Glutamatergic neuron (in vitro differentiated cells): ENCODE measurements around the gene PPIF. TPM values are rescaled to one million over a fixed set of nuclear protein-coding genes. Genes with fewer than 3 reads are reported as not detected.
A peak's percentile ranks its signal among the peaks of the same experiment; 100 is the strongest.

ENCODE experiments used
- DNase-seq: peaks from one replicate; pipeline ENCODE4 v3.0.0; 2022
- H3K27ac Mint-ChIP-seq: one replicate; pipeline ENCODE4 v1.8.0; 2020; ENCODE audit warnings: mild to moderate bottlenecking, mixed read lengths, inconsistent platforms; ENCODE audit not compliant: unreplicated experiment
- H3K27me3 Mint-ChIP-seq: one replicate; pipeline ENCODE4 v1.8.0; 2020; ENCODE audit warnings: mild to moderate bottlenecking, moderate library complexity, mixed read lengths, inconsistent platforms; ENCODE audit not compliant: unreplicated experiment
- H3K36me3 Mint-ChIP-seq: one replicate; pipeline ENCODE4 v1.8.0; 2020; ENCODE audit warnings: mild to moderate bottlenecking, mixed read lengths, inconsistent platforms; ENCODE audit not compliant: unreplicated experiment
- H3K4me1 Mint-ChIP-seq: one replicate; pipeline ENCODE4 v1.8.0; 2020; ENCODE audit warnings: mild to moderate bottlenecking, low read depth, mixed read lengths, inconsistent platforms; ENCODE audit not compliant: unreplicated experiment
- H3K4me3 Mint-ChIP-seq: one replicate; pipeline ENCODE4 v1.8.0; 2020; ENCODE audit warnings: mild to moderate bottlenecking, mixed read lengths, inconsistent platforms; ENCODE audit not compliant: unreplicated experiment
- H3K9me3 Mint-ChIP-seq: one replicate; pipeline ENCODE4 v1.8.0; 2020; ENCODE audit warnings: mild to moderate bottlenecking, moderate library complexity, mixed read lengths, inconsistent platforms; ENCODE audit not compliant: unreplicated experiment
- total RNA-seq: library from RNA; stranded (reverse); fragmentation: NEBNext Ultra II Directional; extraction: Animal tissue kit (Norgen Biotek cat#: 25700); gene quantifications from one replicate; pipeline ENCODE4 v1.2.1, GENCODE V29; 2021; ENCODE audit not compliant: unreplicated experiment
- TF ChIP-seq, protein P1 (sequence below): fragments of 200-600 bp; sonication (generic); IDR thresholded peaks from one replicate; pipeline ENCODE4 v1.5.0; 2021; ENCODE audit not compliant: partially characterized antibody, unreplicated experiment

Gene PPIF
- total RNA-seq, 1 donor from 2014 or later = 24.2 TPM

DNA sequence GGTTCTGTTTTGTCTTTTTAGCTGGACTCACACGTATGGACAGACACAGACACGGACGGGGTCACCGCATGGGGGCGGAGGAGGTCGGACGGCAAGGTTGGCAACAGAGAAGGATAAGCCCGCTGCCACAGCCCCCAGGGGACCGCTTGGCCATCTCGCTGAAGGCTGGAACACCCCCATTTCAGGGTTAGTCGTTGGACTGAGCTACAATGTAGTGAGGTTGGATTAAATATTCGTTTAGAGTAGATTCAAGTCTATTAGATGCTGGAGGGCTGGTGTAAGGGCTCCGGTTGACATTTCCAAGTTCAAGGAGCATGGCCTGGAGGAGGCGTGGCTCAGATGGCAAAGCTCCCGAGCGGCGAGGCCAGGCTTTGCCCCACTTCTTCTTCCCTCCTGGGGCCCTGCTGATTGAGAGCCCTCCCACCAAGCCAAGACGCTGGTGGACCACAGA is 35.2 kb downstream of the PPIF start:
- TF ChIP-seq, protein P1, sequence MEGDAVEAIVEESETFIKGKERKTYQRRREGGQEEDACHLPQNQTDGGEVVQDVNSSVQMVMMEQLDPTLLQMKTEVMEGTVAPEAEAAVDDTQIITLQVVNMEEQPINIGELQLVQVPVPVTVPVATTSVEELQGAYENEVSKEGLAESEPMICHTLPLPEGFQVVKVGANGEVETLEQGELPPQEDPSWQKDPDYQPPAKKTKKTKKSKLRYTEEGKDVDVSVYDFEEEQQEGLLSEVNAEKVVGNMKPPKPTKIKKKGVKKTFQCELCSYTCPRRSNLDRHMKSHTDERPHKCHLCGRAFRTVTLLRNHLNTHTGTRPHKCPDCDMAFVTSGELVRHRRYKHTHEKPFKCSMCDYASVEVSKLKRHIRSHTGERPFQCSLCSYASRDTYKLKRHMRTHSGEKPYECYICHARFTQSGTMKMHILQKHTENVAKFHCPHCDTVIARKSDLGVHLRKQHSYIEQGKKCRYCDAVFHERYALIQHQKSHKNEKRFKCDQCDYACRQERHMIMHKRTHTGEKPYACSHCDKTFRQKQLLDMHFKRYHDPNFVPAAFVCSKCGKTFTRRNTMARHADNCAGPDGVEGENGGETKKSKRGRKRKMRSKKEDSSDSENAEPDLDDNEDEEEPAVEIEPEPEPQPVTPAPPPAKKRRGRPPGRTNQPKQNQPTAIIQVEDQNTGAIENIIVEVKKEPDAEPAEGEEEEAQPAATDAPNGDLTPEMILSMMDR = no peak
- Mint-ChIP-seq H3K27me3 (peaks cover 2% of the 10 kb centered on the region), H3K4me3 (no peak overlapping the region), H3K9me3 (no peaks in the 10 kb centered on the region), H3K36me3 (no peaks in the 10 kb centered on the region), H3K4me1 (peaks cover 5% of the 10 kb centered on the region), H3K27ac (no peak overlapping the region)
- no peak for DNase-seq

DNA sequence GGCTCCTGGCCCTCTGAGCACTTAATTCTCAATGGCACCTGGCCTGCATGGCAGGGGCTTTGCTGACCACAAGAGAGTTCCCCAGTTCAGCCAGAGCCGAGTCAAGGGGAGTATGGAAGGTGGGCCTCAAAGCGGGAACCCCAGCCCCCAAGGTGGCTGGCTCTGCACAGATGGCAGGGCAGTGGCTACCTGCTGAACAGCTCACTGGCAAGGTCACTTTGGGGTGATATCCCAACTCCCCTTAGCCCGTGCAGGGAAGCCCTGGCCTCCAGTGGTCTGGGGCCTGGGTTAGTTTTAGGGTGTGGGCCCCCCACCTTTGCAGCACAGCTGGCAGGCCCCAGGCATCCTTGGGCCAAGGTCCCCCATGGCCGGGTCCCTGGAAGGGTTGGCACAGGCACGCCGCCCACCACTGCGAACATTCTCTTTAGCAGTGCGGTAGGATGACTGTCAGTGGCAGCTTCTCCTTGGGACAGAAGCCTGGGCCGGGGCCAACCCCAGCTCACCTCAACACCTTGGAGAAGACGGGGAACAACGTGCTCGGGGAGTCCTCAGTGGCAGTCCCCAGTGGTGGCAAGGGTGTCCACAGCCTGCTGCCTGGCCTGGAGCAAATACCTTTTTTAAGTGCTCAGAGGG is 36.8 kb downstream of the PPIF start:
- TF ChIP-seq, protein P1 = no peak
- no peak overlapping the region for H3K4me3 Mint-ChIP-seq
- no peaks in the 10 kb centered on the region for H3K36me3 Mint-ChIP-seq
- peaks cover 2% of the 10 kb centered on the region for H3K27me3 Mint-ChIP-seq
- no peak for DNase-seq
- H3K4me1 Mint-ChIP-seq = peaks cover 5% of the 10 kb centered on the region
- H3K27ac Mint-ChIP-seq = no peak overlapping the region
- no peaks in the 10 kb centered on the region for H3K9me3 Mint-ChIP-seq

DNA sequence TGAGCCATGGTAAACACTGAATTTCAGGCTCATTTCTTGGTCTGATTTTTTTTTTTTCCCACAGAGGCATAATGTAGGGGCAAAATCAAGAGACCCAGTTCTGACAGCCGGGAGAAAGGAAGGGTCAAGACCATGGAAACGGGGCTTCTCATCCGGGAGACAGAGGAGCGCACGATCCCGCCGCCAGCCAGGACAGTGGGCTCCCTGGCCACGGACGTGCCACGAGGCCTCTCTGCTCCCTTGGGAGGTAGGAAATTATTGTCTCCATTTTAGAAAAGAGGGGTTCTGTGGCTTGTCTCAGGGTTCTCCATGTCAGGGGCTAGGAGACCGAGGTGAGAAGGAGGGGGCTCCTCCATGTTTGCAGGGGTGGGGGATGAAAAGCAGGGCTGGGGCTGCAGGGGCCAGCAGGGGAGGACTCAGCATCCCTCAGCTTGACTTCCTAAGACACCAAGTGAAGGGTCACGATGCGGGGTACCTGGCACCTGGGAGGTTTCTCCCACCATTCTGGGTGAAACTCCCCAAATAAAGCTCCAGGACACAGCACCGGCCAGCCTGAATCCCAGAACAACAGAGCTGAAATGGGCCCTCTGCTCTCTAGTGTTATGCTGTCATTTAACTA is 37.6 kb downstream of the PPIF start:
- no peaks in the 10 kb centered on the region for H3K36me3 Mint-ChIP-seq
- TF ChIP-seq, protein P1 = no peak
- H3K4me1 Mint-ChIP-seq = peaks cover 8% of the 10 kb centered on the region
- peak overlapping the region; percentile 29 for H3K27ac Mint-ChIP-seq
- DNase-seq = no peak
- no peak overlapping the region for H3K4me3 Mint-ChIP-seq
- H3K27me3 Mint-ChIP-seq = peaks cover 4% of the 10 kb centered on the region
- no peaks in the 10 kb centered on the region for H3K9me3 Mint-ChIP-seq

DNA sequence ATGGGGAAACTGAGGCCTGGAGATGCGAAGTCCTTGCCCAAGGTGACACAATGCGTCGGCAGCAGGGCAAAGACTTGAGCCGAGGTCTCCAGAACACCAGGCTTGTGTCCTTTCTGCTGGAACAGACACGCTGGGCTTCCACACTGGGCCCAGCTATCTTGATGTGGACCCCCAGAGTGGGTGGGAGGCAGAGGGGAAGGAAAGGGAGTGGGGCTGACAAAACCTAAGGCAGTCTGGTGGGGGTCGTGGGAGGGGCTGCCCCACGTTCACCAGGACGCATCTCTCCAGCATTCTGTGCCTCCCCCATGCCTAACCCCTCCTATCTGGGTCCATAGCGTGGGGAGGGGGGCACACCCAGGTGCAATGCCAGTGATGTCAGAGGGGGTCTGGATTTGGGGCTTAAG is 38.1 kb downstream of the PPIF start:
- peaks cover 4% of the 10 kb centered on the region for H3K27me3 Mint-ChIP-seq
- no peaks in the 10 kb centered on the region for H3K9me3 Mint-ChIP-seq
- no peak for DNase-seq
- no peak overlapping the region for H3K27ac Mint-ChIP-seq
- no peak overlapping the region for H3K4me3 Mint-ChIP-seq
- H3K4me1 Mint-ChIP-seq = peaks cover 8% of the 10 kb centered on the region
- TF ChIP-seq, protein P1 = no peak
- H3K36me3 Mint-ChIP-seq = no peaks in the 10 kb centered on the region
